CD14-positive monocyte (primary cell): ENCODE measurements around the gene PFDN2. TPM values are rescaled to one million over a fixed set of nuclear protein-coding genes. Genes with fewer than 3 reads are reported as not detected.
A peak's percentile ranks its signal among the peaks of the same experiment; 100 is the strongest.

ENCODE experiments used
- DNase-seq, 3 donors: peaks; one replicate each; pipeline ENCODE4 v3.0.0-alpha.2; 2011 to 2022
- H2AFZ ChIP-seq: 2 replicates; pipeline ENCODE4 v1.6.0; 2012; ENCODE audit warnings: mild to moderate bottlenecking, low read depth, low read length, inconsistent platforms; ENCODE audit not compliant: insufficient read depth, poor library complexity, severe bottlenecking
- H3K27ac ChIP-seq, 2 donors: 1 replicate in 1 of 2; 2 replicates in 1 of 2; pipeline ENCODE4 v1.5.1; 2012 to 2013; ENCODE audit warnings: low read length in 2 of 2, control low read depth in 1 of 2, inconsistent platforms in 1 of 2, low read depth in 1 of 2, mild to moderate bottlenecking in 1 of 2
- H3K27me3 ChIP-seq, 2 donors: one replicate each; pipeline versions ENCODE4 v1.6.0 to v1.6.1; 2011 to 2013; ENCODE audit warnings: low read length in 2 of 2; ENCODE audit not compliant: control insufficient read depth in 2 of 2, insufficient read depth in 2 of 2
- H3K36me3 ChIP-seq, 2 donors: replicated peaks in 1 of 2; 1 replicate in 1 of 2; 2 replicates in 1 of 2; pipeline versions ENCODE4 v1.5.1 to v1.6.1; 2012 to 2013; ENCODE audit warnings: low read length in 2 of 2, control low read depth in 1 of 2, inconsistent platforms in 1 of 2, mild to moderate bottlenecking in 1 of 2; ENCODE audit not compliant: insufficient read depth in 2 of 2, control insufficient read depth in 1 of 2
- H3K4me1 ChIP-seq, 2 donors: 1 replicate in 1 of 2; 2 replicates in 1 of 2; pipeline versions ENCODE4 v1.5.1 to v1.6.1; 2012 to 2013; ENCODE audit warnings: low read length in 2 of 2, control low read depth in 1 of 2, inconsistent platforms in 1 of 2, mild to moderate bottlenecking in 1 of 2, moderate library complexity in 1 of 2; ENCODE audit not compliant: insufficient read depth in 2 of 2, control insufficient read depth in 1 of 2
- H3K4me2 ChIP-seq: replicated peaks from 2 replicates; pipeline ENCODE3; 2012; ENCODE audit warnings: low read length, moderate library complexity, mild to moderate bottlenecking; ENCODE audit not compliant: poor library complexity, severe bottlenecking; ENCODE audit errors: extremely low read depth
- H3K4me3 ChIP-seq, 3 experiments: fragments of 200-600 bp in 1 of 3; sonication (generic) in 1 of 3; replicated peaks in 1 of 3; 1 replicate in 2 of 3; 2 replicates in 1 of 3; pipeline ENCODE4 v1.5.1; 2011 to 2013; ENCODE audit warnings: low read length in 3 of 3, mild to moderate bottlenecking in 3 of 3, control low read depth in 2 of 3, low read depth in 2 of 3, inconsistent platforms in 1 of 3, moderate library complexity in 1 of 3
- H3K79me2 ChIP-seq: 2 replicates; pipeline ENCODE4 v1.6.0; 2012; ENCODE audit warnings: mild to moderate bottlenecking, control low read depth, inconsistent platforms, low read length, moderate library complexity; ENCODE audit not compliant: insufficient read depth
- H3K9ac ChIP-seq: 2 replicates; pipeline ENCODE4 v1.6.0; 2017; ENCODE audit warnings: low read length, mild to moderate bottlenecking; ENCODE audit not compliant: insufficient read depth, poor library complexity, severe bottlenecking
- H3K9me3 ChIP-seq, 2 donors: replicated peaks in 1 of 2; 1 replicate in 1 of 2; 2 replicates in 1 of 2; pipeline versions ENCODE4 v1.5.1 to v1.6.1; 2012 to 2013; ENCODE audit warnings: low read length in 2 of 2, control low read depth in 1 of 2; ENCODE audit not compliant: control insufficient read depth in 1 of 2, insufficient read depth in 1 of 2
- H4K20me1 ChIP-seq: 2 replicates; pipeline ENCODE4 v1.6.0; 2012; ENCODE audit warnings: mild to moderate bottlenecking, low read length, control low read depth, moderate library complexity; ENCODE audit not compliant: insufficient read depth
- H3K27ac Mint-ChIP-seq, 7 donors: one replicate each; pipeline ENCODE4 v1.8.0; 2020; ENCODE audit warnings: mild to moderate bottlenecking in 7 of 7, mixed read lengths in 7 of 7, moderate library complexity in 6 of 7, inconsistent platforms in 2 of 7
- H3K27me3 Mint-ChIP-seq, 3 donors: one replicate each; pipeline ENCODE4 v1.8.0; 2021 to 2022; ENCODE audit warnings: low read depth in 3 of 3, mild to moderate bottlenecking in 3 of 3, mixed read lengths in 3 of 3, moderate library complexity in 3 of 3, inconsistent platforms in 1 of 3
- H3K36me3 Mint-ChIP-seq, 2 donors: one replicate each; pipeline ENCODE4 v1.8.0; 2020; ENCODE audit warnings: mixed read lengths in 2 of 2, inconsistent platforms in 1 of 2, mild to moderate bottlenecking in 1 of 2
- H3K4me1 Mint-ChIP-seq: one replicate; pipeline ENCODE4 v1.8.0; 2020; ENCODE audit warnings: mild to moderate bottlenecking, mixed read lengths
- H3K4me3 Mint-ChIP-seq, 2 donors: one replicate each; pipeline ENCODE4 v1.8.0; 2020; ENCODE audit warnings: mild to moderate bottlenecking in 2 of 2, mixed read lengths in 2 of 2, moderate library complexity in 1 of 2
- H3K9me3 Mint-ChIP-seq, 7 donors: one replicate each; pipeline ENCODE4 v1.8.0; 2020 to 2022; ENCODE audit warnings: mixed read lengths in 7 of 7, mild to moderate bottlenecking in 6 of 7, moderate library complexity in 6 of 7, inconsistent platforms in 2 of 7
- CTCF ChIP-seq: fragments of 200-600 bp; IDR thresholded peaks from one replicate; pipeline ENCODE4 v1.8.0; 2022; ENCODE audit warnings: antibody characterized with exemption, mild to moderate bottlenecking
- WGBS: methylation state at CpG from one replicate; pipeline ENCODE4 v1.1.5; 2013; ENCODE audit warnings: missing lambda C conversion rate; ENCODE audit not compliant: insufficient coverage; 5-methylcytosine and 5-hydroxymethylcytosine counted together
- intact Hi-C, 2 donors: fragments of 100-400 bp; cut with micrococcal nuclease; formaldehyde crosslinking; loops; one replicate each; pipeline versions ENCODE4 v1.15.0 to v1.15.1; 2023
- polyA plus RNA-seq, 3 donors: library from polyadenylated mRNA; depleted of rRNA in 1 of 3; unstranded in 2 of 3; stranded (reverse) in 1 of 3; fragments of 300-500 nt in 2 of 3; fragments of >200 nt in 1 of 3; fragmentation: Illumina TruSeq in 2 of 3; gene quantifications; 1 replicate in 2 of 3; 2 replicates in 1 of 3; pipeline ENCODE4 v1.2.3, GENCODE V29; 2012 to 2021

The PFDN2 gene
- polyA plus RNA-seq, 3 donors, result 59.1 to 80.7 (median 65.6) TPM

GRCh38 chr1:161111117-161111516, 6.7 kb downstream of the PFDN2 start:
- Mint-ChIP-seq H3K4me1 (peaks cover 50% of the 10 kb centered on the region), H3K36me3 (peaks cover 16 to 38% of the 10 kb centered on the region in 2 donors), H3K4me3 (peak overlapping the region in 1 of 2 donors; percentile 59), H3K9me3 (no peaks in the 10 kb centered on the region), H3K27me3 (no peaks in the 10 kb centered on the region), H3K27ac (peak overlapping the region; percentile 75 to 89 (median 82))
- no peak for TF ChIP-seq CTCF
- H3K36me3 ChIP-seq, result peaks cover 0 to 21% of the 10 kb centered on the region in 2 donors
- H3K4me2 ChIP-seq, result peak overlapping the region; percentile 37
- no peaks in the 10 kb centered on the region for H3K9me3 ChIP-seq
- no peaks in the 10 kb centered on the region for H3K27me3 ChIP-seq
- H3K4me1 ChIP-seq, result peaks cover 30 to 49% of the 10 kb centered on the region in 2 donors
- no peak overlapping the region for H2AFZ ChIP-seq
- intact Hi-C loops, result no loop called here
- H3K9ac ChIP-seq, result no peak overlapping the region
- peak in 2 of 3 donors; percentile 44 to 54 for DNase-seq
- peaks cover 96% of the 10 kb centered on the region for H4K20me1 ChIP-seq
- peaks cover 100% of the 10 kb centered on the region for H3K79me2 ChIP-seq
- H3K27ac ChIP-seq, result peak overlapping the region in 1 of 2 donors; percentile 70
- WGBS, result no CpG with 5 or more reads among the region's 3 CpGs
- H3K4me3 ChIP-seq, result peak overlapping the region in 1 of 3 experiments; percentile 30

DNA sequence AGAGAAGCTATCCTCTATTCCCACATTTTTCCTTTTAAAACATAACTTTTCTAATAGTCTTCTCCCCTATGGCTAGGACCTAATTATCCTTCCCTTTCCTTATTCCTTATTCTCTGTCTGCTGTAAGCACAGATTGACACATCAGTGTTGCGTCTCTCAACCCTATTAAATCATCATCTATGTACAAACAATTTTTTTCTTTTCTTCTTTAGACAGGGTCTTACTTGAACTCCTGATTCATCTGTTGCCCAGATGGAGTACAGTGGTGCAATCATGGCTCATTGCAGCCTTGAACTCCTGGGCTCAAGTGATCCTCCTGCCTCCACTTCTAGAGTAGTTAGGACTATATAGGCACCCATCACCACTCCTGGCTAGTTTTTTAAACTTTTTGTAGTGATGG, 11.4 kb downstream of the PFDN2 start:
- peaks cover 93% of the 10 kb centered on the region for H3K79me2 ChIP-seq
- peaks cover 6 to 7% of the 10 kb centered on the region in 2 donors for H3K4me1 ChIP-seq
- intact Hi-C loops, result no loop called here

More for the DNA sequence above, 11.4 kb downstream of the PFDN2 start:
- TF ChIP-seq CTCF, result no peak
- Mint-ChIP-seq H3K27me3 (no peaks in the 10 kb centered on the region), H3K4me3 (no peak overlapping the region), H3K27ac (no peak overlapping the region), H3K4me1 (peaks cover 15% of the 10 kb centered on the region), H3K9me3 (no peaks in the 10 kb centered on the region), H3K36me3 (peaks cover 36 to 55% of the 10 kb centered on the region in 2 donors)
- H3K4me3 ChIP-seq, result no peak overlapping the region
- no peak overlapping the region for H3K9ac ChIP-seq
- WGBS, result 75% methylated on average over 1 of the region's 1 CpG
- H4K20me1 ChIP-seq, result peaks cover 93% of the 10 kb centered on the region
- no peak overlapping the region for H2AFZ ChIP-seq
- no peak overlapping the region for H3K27ac ChIP-seq
- no peaks in the 10 kb centered on the region for H3K27me3 ChIP-seq
- no peak overlapping the region for H3K4me2 ChIP-seq
- no peaks in the 10 kb centered on the region for H3K9me3 ChIP-seq
- peaks cover 13 to 53% of the 10 kb centered on the region in 2 donors for H3K36me3 ChIP-seq
- no peak for DNase-seq
